Measurements from ENCODE around the gene HKDC1.
"Not testable (repeated sequence)": the region's sequence is repeated elsewhere in the genome, so short reads cannot be mapped to it uniquely, and the experiment has no call there.

Gene HKDC1

GRCh38 chr10:69220041-69220451 lies at the start of gene HKDC1:
TSS of gene HKDC1 (plus strand) at chr10:69220332. CDS start at chr10:69220436, 104 bp downstream.
- no peak for DNase-seq

- no peak for DNase-seq
Measured at GRCh38 chr10:69172241-69172982, 47.7 kb upstream of the HKDC1 start.

- DNase-seq, result not testable (repeated sequence)
Measured at GRCh38 chr10:69175326-69175725, 44.8 kb upstream of the HKDC1 start.

GRCh38 chr10:69176823-69177222 lies 43.3 kb upstream of the HKDC1 start:
- no peak for DNase-seq

- DNase-seq, result no peak
Measured at GRCh38 chr10:69179089-69179742, 40.9 kb upstream of the HKDC1 start.

- peak; percentile 97 for DNase-seq
Measured at GRCh38 chr10:69179743-69180524, 40.2 kb upstream of the HKDC1 start, which contains the start of gene SUPV3L1. TSS of gene SUPV3L1 (plus strand) at chr10:69180234. CDS start at chr10:69180292, 58 bp downstream.

GRCh38 chr10:69180525-69181204 lies 39.5 kb upstream of the HKDC1 start:
- DNase-seq, result peak; percentile 5

- no peak for DNase-seq
Measured at GRCh38 chr10:69181433-69181832, 38.7 kb upstream of the HKDC1 start.

GRCh38 chr10:69182005-69182404 lies 38.1 kb upstream of the HKDC1 start:
- DNase-seq, result no peak

GRCh38 chr10:69186524-69186923 lies 33.6 kb upstream of the HKDC1 start:
- DNase-seq, result no peak

GRCh38 chr10:69201045-69201444 lies 19.1 kb upstream of the HKDC1 start:
- no peak for DNase-seq

GRCh38 chr10:69202332-69202731 lies 17.8 kb upstream of the HKDC1 start:
- peak; percentile 24 for DNase-seq

- DNase-seq, result no peak
Measured at GRCh38 chr10:69208761-69209160, 11.4 kb upstream of the HKDC1 start.

GRCh38 chr10:69209787-69210484 lies 10.2 kb upstream of the HKDC1 start:
- no peak for DNase-seq

- no peak for DNase-seq
Measured at GRCh38 chr10:69211104-69211503, 9.0 kb upstream of the HKDC1 start.

- DNase-seq, result no peak
Measured at GRCh38 chr10:69211524-69211923, 8.6 kb upstream of the HKDC1 start.

GRCh38 chr10:69213591-69214311 lies 6.4 kb upstream of the HKDC1 start:
- no peak for DNase-seq

- DNase-seq, result no peak
Measured at GRCh38 chr10:69214666-69215131, 5.4 kb upstream of the HKDC1 start.

GRCh38 chr10:69215405-69216171 lies 4.5 kb upstream of the HKDC1 start:
- no peak for DNase-seq

GRCh38 chr10:69216577-69217118 lies 3.5 kb upstream of the HKDC1 start:
- DNase-seq, result no peak
